ENCODE measurements around the gene HKDC1.
A peak's percentile ranks its signal among the peaks of the same experiment; 100 is the strongest.

The HKDC1 gene

DNA sequence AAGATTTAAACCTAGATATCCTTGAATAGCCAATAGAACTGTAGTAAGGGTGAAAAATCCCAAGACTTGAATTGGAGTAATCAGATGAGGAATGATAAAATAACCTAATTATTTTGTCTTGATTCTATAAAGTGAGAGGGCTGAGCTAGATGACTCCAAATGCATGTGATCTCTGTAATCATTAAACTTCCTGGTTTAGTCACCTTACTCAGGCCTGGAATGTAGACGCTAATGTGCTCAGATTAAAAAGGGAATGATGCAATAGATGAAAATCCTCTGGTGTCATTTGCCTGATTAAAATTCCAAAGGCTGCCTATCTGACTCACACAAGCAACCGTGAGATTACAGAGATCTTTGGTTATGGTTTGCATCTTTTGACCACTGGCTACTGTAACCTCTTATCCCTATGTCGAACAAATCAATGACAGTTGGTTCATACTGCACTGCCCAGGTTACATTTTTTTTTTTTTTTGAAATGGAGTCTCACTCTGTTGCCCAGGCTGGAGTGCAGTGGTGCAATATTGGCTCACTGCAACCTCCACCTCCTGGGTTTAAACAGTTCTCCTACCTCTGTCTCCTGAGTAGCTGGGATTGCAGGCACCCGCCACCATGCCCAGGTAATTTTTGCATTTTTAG, 2.9 kb upstream of the HKDC1 start:
- DNase-seq = no peak

GRCh38 chr10:69218831-69219230, 1.3 kb upstream of the HKDC1 start:
- DNase-seq = no peak

DNA sequence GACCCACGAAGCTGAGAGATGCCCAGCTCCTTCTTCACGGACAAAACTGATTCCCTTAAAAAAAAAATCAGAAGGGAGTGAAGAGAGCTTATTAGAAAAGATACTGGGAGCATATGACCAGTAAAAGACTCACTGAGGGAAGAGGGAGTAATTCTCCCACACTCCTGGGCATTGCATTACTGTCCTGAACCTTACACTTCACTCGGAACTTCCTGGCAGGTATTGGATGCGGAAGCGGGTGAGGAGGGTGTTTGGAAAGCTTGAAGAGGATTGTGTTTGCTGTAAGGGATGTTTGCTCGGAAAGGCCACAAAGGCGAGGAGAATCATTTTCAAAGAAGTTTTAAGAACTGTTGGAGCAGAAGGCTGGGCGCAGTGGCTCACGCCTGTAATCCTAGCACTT, 375 bp downstream of the HKDC1 start:
- DNase-seq = no peak

DNA sequence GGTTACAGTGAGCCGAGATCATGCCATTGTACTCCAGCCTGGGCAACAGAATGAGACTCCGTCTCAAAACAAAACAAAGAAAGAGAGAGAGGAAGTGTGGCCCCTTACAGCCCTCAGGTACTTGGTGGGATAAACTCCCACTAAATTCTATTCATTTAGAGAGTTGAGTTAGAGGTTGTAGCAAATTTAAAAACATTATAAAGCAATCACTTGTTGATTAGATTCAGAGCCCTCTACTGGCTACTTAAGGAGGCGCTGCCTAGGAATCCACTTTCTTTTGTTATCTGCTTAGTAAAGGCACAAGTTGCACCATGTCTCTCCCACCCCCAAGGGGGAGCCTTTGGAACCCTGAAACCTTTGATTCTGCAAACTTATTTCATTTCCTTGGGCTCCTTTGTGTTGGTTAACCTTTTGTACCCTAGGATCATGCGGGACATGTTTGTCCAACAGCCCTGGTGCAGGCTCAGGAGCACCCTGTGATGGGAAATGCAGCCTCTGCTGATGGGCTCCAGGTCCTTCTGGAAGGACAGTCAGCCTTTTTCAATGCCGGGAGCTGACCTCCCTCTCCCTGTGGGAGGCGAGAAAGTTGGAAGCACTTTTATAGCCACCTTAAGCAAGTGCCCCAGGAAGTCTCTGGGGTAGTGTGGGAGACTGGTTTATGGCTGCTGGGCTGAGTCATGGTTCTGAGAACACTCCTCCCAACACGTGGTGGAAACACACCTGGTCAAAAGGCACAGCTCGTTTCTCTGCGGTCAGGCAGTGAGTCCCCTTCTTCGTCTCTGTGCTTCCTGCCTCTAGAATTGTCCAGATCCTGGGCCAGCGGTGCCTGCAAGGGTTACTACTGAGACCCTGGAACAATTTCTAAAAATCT, 2.3 kb downstream of the HKDC1 start:
- DNase-seq = peak; percentile 83

DNA sequence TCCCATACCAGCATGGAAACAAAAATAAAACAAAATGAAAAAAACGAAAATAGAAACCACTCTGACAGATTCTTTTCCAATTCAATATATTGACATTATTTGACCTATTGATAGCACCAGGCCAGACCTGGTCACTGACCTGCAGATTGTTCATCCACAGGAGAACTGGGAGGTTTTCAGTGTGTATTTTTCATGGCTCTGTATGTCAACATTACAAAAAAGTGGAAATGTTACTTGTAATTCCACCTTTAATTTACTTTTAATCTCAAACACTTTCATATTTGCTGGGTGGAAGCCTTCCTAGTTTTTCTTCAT, 2.9 kb downstream of the HKDC1 start:
- no peak for DNase-seq

GRCh38 chr10:69224862-69225657, 4.9 kb downstream of the HKDC1 start:
- no peak for DNase-seq

DNA sequence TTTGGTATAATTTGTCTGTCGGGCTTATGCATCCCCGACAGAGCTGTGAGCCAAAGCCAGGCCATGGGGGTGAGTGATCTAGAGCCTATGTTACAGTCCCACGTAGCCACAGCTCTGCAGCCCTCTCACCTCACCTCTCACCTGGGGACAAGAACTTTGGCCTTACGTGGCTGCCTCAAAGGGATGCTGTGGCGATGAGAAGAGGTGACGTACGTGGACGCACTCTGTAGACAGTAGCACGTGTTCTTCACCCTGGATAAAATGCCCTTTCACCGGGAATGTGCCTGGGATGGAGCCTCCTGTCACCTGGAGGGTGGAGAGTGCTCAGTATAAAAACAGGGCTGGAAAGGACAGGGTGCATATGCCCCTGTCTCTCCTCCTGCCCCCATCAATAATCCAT, 5.5 kb downstream of the HKDC1 start:
- no peak for DNase-seq

GRCh38 chr10:69226919-69227450, 6.9 kb downstream of the HKDC1 start:
- DNase-seq = no peak

DNA sequence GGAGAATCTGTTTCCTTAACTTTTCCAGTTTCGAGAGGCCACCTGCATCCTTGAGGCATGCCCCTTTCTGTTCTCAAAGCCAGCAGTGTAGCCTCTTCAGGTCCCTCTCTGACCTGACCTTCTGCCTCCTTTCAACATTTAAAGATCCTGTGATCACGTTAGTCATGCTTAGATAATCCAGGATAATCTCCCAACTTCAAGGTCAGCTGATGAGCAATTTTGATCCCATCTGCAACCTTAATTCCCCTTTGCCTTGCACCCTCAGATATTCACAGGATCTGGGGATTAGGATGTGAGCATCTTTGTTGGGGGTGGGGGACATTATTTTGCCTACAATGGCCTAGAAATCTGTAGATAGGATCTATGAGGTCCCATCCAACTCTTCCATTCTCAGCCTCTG, 8.0 kb downstream of the HKDC1 start:
- no peak for DNase-seq

GRCh38 chr10:69229616-69229916, 9.4 kb downstream of the HKDC1 start:
- DNase-seq = no peak

GRCh38 chr10:69230128-69230527, 10.0 kb downstream of the HKDC1 start:
- DNase-seq = no peak

DNA sequence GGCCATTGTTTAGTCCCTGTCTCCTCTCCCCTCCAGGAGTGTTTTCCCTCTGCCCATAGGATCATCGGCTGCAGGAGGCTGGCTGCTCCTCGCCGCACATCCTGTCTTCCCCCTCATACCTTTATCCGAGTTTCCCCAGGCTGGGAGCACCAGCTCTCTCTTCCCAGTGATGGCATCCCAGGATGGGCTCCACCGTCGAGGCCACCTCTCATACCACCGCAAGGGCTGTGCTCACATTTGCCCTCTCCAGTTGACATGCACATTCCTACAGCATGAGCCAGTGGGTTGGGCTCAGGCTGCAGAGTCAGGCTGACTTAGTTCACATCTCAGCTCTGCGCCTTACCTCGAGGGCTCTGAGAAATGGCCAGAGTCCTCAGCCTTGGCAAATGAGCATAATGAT, 12.1 kb downstream of the HKDC1 start:
- no peak for DNase-seq

DNA sequence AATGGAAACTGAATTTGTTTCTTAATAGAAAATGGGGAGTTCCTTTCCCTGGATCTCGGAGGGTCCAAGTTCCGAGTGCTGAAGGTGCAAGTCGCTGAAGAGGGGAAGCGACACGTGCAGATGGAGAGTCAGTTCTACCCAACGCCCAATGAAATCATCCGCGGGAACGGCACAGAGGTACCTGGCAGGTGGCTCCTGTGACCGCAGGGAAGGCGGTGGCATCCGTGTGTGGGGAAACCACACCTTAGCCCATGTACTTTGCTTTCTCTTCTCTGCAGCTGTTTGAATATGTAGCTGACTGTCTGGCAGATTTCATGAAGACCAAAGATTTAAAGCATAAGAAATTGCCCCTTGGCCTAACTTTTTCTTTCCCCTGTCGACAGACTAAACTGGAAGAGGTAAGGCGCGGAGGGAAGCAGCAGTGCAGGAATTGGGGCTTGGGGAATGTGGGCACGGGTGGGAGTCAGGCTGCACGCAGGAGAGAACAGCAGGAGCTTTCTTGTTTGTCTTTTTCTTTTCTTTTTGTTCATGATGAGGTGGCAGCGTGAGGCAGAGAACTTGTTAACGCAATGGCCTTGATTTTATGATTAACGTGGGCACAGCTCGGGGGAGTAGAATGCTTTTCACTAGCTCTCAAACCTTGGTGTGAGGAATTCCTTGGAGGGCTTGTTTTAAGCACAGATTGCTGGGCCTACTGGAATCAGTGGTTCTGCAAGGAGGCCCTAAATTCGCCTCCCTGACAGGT, 12.8 kb downstream of the HKDC1 start:
- DNase-seq = no peak

DNA sequence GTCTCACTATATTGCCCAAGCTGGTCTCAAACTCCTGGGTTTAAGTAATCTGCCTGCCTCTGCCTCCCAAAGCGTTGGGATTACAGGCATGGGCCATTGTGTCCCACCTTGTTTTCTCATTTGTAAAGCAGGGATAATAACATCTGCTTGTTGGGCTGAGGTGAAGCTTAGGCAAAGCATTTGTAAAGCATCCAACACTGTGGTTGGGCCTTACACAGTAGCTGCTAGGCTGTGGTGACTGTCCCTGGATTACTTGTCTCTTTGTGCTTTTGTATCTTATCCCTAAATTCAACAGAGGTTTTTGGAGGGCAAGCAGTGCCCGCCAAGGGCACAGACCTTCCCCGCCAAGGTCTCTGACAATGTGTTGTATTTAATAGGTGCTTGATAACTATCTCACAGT, 14.3 kb downstream of the HKDC1 start:
- no peak for DNase-seq

DNA sequence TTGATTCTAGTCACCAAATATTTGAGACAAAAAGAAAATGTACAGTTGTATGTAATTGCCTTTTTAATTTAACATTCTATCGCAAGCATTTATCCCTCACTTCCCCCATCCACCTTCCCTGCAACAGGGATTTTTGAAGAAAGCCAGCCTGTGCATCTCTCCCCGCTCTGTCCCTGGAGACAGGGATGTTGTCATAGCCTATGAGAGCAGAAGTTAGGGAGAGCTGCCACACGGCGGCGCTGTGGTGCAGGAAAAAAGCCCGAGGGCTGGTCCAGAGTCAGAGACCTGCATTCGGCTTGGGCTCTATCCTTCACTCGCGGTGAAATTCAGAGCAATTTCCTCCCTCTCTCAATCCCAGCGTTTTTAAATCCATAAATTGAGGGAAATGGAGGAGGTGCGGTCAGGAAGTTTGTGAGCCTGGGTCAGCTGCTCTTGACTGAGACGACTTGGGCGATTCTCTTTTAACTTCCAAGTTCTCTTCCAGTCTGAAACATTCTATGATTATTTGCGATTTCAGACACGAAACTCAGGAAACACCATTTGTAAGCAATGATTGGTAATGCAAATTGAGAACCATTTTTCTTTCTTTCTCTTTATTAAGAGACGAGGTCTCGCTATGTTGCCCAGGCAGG, 17.5 kb downstream of the HKDC1 start:
- peak; percentile 57 for DNase-seq

GRCh38 chr10:69239136-69239535, 19.0 kb downstream of the HKDC1 start:
- no peak for DNase-seq

GRCh38 chr10:69239816-69240434, 19.8 kb downstream of the HKDC1 start:
- DNase-seq = no peak

DNA sequence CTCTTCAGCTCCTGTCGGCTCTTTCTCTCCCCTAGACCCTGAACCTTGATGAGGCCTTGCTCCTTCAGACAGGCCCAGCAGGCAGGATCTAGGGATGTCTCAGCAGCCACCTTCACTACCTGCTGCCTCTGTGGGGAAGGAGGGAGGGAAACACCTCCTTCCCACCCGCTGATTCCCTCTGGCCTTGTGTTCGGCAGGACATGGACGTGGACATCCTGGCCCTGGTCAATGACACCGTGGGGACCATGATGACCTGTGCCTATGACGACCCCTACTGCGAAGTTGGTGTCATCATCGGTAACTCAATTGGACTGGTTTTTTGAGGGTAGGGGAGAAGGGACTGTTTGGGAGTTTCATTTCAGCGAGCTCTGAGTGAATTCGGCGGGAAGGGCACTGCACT, 20.3 kb downstream of the HKDC1 start:
- DNase-seq = no peak

DNA sequence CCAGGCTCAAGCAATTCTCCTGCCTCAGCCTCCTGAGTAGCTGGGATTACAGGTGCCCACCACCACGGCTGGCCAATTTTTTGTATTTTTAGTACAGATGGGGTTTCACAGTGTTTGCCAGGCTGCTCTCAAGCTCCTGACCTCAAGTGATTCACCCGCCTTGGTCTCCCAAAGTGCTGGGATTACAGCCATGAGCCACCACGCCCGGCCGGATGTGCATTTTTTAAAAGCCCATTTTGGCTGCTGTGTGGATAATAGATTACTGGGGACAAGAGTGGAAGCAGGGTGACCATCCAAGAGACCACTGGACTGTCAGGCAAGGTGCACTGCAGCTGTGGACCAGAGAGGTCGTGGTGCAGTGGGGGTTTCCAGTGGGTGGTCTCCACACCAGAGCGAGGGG, 21.4 kb downstream of the HKDC1 start:
- no peak for DNase-seq

GRCh38 chr10:69242040-69242851, 22.1 kb downstream of the HKDC1 start:
- no peak for DNase-seq

GRCh38 chr10:69242852-69243212, 22.7 kb downstream of the HKDC1 start:
- no peak for DNase-seq
